GM12875 (cell line): ENCODE data around the gene GNG13.

ENCODE experiments used
- H3K4me3 ChIP-seq: one replicate; pipeline ENCODE4 v1.5.1; 2011; ENCODE audit warnings: low read depth, low read length, control low read depth
- CTCF ChIP-seq: IDR thresholded peaks from 2 replicates; pipeline ENCODE4 v1.5.1; 2011; ENCODE audit warnings: low read depth, mild to moderate bottlenecking, control low read depth, inconsistent platforms, low read length, moderate library complexity, borderline replicate concordance; ENCODE audit not compliant: insufficient read depth

GNG13 gene

GRCh38 chr16:797120-797420, 3.5 kb downstream of the GNG13 start:
- no peak overlapping the region for H3K4me3 ChIP-seq
- no peak for TF ChIP-seq CTCF

GRCh38 chr16:796296-797119, 4.0 kb downstream of the GNG13 start:
- H3K4me3 ChIP-seq: no peak overlapping the region
- no peak for TF ChIP-seq CTCF

GRCh38 chr16:795580-796229, 4.8 kb downstream of the GNG13 start:
- no peak overlapping the region for H3K4me3 ChIP-seq
- no peak for TF ChIP-seq CTCF

GRCh38 chr16:794853-795466, 5.6 kb downstream of the GNG13 start:
- no peak for TF ChIP-seq CTCF
- H3K4me3 ChIP-seq: no peak overlapping the region

GRCh38 chr16:794091-794822, 6.3 kb downstream of the GNG13 start:
- H3K4me3 ChIP-seq: no peak overlapping the region
- TF ChIP-seq CTCF: no peak

- no peak for TF ChIP-seq CTCF
- no peak overlapping the region for H3K4me3 ChIP-seq
These were observed 7.1 kb downstream of the GNG13 start for GRCh38 chr16:793414-793813.
